Thymus (tissue), 14 donors: ENCODE data around the gene KRT86. TPM values are rescaled to one million over a fixed set of nuclear protein-coding genes. Genes with fewer than 3 reads are reported as not detected.

ENCODE experiments used
- DNase-seq, 9 donors: peaks; one replicate each; pipeline ENCODE4 v3.0.0-alpha.2; 2013; ENCODE audit warnings: low spot score in 9 of 9, low read depth in 6 of 9, missing footprints in 1 of 9
- H3K27ac ChIP-seq, 2 donors: one replicate each; pipeline ENCODE4 v1.5.1; 2013; ENCODE audit warnings: control low read depth in 1 of 2, low read depth in 1 of 2, low read length in 1 of 2, mild to moderate bottlenecking in 1 of 2, moderate library complexity in 1 of 2
- H3K27me3 ChIP-seq, 2 donors: one replicate each; pipeline ENCODE4 v1.5.1; 2013; ENCODE audit warnings: low read length in 1 of 2; ENCODE audit not compliant: control insufficient read depth in 2 of 2, insufficient read depth in 1 of 2
- H3K36me3 ChIP-seq, 2 donors: one replicate each; pipeline ENCODE4 v1.5.1; 2013; ENCODE audit warnings: low read length in 1 of 2, mild to moderate bottlenecking in 1 of 2, moderate library complexity in 1 of 2; ENCODE audit not compliant: control insufficient read depth in 2 of 2, insufficient read depth in 2 of 2
- H3K4me1 ChIP-seq, 2 donors: one replicate each; pipeline ENCODE4 v1.5.1; 2013; ENCODE audit warnings: low read length in 2 of 2; ENCODE audit not compliant: control insufficient read depth in 2 of 2, insufficient read depth in 2 of 2
- H3K4me3 ChIP-seq, 2 donors: one replicate each; pipeline ENCODE4 v1.5.1; 2013; ENCODE audit warnings: low read length in 2 of 2, control low read depth in 1 of 2, mild to moderate bottlenecking in 1 of 2
- H3K9me3 ChIP-seq, 2 donors: one replicate each; pipeline ENCODE4 v1.5.1; 2013; ENCODE audit warnings: low read length in 1 of 2, mild to moderate bottlenecking in 1 of 2; ENCODE audit not compliant: control insufficient read depth in 2 of 2, insufficient read depth in 1 of 2
- WGBS: extraction: QIAGEN DNeasy Blood & Tissue Kit; methylation state at CpG from one replicate; pipeline ENCODE4 v1.1.7; 2013; 5-methylcytosine and 5-hydroxymethylcytosine counted together
- long read RNA-seq, 10 donors: transcript quantifications; one replicate each; lab custom pipeline, GENCODE V29; 2026
- polyA plus RNA-seq: library from polyadenylated mRNA; stranded (reverse); fragments of 200-250 nt; gene quantifications from one replicate; pipeline ENCODE4 v1.2.3, GENCODE V29; 2013
- total RNA-seq: library from RNA; stranded (reverse); fragments of 120-200 nt; gene quantifications from one replicate; pipeline ENCODE4 v1.2.4, GENCODE V29; 2013
- donor health status: healthy.

KRT86 gene
- total RNA-seq (0.42 TPM), polyA plus RNA-seq (1.4 TPM)
- long read RNA-seq, donor 1 = 0 reads
- long read RNA-seq, donor 2 = 0 reads
- long read RNA-seq, donor 3 = 0 reads
- long read RNA-seq, donor 4 = 0 reads
- long read RNA-seq, donor 5 = 0 reads
- long read RNA-seq, donor 6 = 0 reads
- long read RNA-seq, donor 7 = 0 reads
- long read RNA-seq, donor 8 = 0 reads
- long read RNA-seq, donor 9, partial matches to known transcripts = 28 of 118 reads
- long read RNA-seq, donor 9, other reads (novel, unspliced or antisense) = 90 of 118 reads
- long read RNA-seq, donor 10 = 0 reads

DNA sequence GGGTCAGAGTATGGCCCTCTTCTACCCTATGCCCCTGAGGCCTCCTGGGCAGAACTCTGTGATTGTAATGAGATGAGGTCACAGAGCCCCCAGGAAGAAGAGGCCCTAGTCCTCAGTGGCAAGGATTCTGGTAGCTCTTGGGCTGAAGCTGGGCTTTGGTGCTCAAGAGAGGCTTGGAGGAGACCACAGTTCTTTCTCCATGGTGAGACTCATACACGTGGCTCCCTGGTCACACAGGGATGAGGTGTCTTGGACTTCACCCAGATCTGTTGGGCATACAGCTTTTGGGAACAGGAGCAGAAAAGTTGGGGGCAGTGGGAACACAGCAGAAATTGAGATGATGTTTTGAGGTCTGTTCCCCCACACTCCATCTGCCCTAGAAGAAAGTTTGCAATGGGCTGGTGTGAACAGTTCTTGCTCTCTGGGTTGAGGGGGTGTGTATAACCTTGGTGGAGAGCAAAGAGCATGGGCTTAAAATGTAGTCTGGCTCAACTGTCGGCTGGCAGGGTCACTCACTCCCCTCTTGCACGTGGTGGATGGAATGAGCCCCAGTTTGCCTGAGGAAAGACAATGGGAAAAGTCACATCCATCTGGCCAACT is at the start of gene KRT86:
TSS of gene KRT86 (plus strand) at position 125 of the 600 bp plus-strand sequence. CDS start 27,272 bp downstream, outside the sequence.
- Histone ChIP-seq H3K4me3 (no peak within 1 kb of the TSS), H3K36me3 (no peaks in the 10 kb centered on the region), H3K27ac (no peak within 1 kb of the TSS), H3K4me1 (peaks cover 0 to 5% of the 10 kb centered on the region in 2 donors), H3K27me3 (peaks cover 2 to 49% of the 10 kb centered on the region in 2 donors), H3K9me3 (no peaks in the 10 kb centered on the region)
- no peak for DNase-seq
- 88% methylated on average over 3 of the region's 3 CpGs for WGBS

DNA sequence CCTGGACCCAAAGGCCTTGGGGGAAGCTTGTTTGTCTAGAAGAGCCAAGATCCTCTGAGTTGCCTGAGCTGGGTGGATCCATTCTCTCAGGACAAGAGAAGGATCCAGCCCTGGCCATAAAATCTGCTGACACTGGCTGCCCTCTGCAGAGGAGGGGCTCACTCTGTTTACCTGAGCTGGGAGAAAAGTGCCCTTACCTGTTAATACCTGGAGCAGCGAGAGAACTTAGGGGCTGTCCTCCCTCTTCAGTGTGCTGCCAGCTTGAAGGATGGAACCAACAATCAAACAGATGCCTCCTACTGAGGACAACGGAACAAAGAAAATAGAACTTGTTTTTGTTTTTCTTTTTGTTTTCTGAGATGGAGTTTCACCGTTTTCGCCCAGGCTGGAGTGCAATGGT is 48.7 kb upstream of the KRT86 start:
- Histone ChIP-seq H3K36me3 (no peaks in the 10 kb centered on the region), H3K4me3 (no peak overlapping the region), H3K4me1 (no peaks in the 10 kb centered on the region), H3K27me3 (peaks cover 2 to 28% of the 10 kb centered on the region in 2 donors), H3K27ac (no peak overlapping the region), H3K9me3 (no peaks in the 10 kb centered on the region)
- DNase-seq = no peak
- WGBS = 94% methylated on average over 4 of the region's 4 CpGs

DNA sequence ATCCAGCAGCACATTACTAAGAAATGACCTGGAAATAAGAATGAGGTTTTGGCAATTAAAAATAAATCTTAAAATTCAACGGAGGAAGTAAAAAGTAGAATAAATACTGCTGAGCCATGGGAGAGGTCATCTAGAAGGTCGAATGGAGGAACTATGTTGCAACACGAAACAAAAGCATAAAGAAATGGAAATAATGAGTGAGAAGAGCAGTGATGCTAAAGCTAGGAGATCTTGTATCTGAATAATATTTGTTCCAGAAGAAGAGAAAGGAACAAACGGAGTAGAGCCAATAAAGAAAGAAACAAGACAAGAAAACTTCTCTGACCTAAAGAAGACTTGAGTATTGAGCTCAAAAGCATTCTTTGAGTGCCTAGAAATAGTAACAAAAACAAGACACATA is 48.0 kb upstream of the KRT86 start:
- no peaks in the 10 kb centered on the region for H3K36me3 ChIP-seq
- 79% methylated on average over 4 of the region's 4 CpGs for WGBS
- peaks cover 3 to 35% of the 10 kb centered on the region in 2 donors for H3K27me3 ChIP-seq
- H3K4me1 ChIP-seq = no peaks in the 10 kb centered on the region
- no peaks in the 10 kb centered on the region for H3K9me3 ChIP-seq
- no peak overlapping the region for H3K27ac ChIP-seq
- no peak overlapping the region for H3K4me3 ChIP-seq
- DNase-seq = no peak

DNA sequence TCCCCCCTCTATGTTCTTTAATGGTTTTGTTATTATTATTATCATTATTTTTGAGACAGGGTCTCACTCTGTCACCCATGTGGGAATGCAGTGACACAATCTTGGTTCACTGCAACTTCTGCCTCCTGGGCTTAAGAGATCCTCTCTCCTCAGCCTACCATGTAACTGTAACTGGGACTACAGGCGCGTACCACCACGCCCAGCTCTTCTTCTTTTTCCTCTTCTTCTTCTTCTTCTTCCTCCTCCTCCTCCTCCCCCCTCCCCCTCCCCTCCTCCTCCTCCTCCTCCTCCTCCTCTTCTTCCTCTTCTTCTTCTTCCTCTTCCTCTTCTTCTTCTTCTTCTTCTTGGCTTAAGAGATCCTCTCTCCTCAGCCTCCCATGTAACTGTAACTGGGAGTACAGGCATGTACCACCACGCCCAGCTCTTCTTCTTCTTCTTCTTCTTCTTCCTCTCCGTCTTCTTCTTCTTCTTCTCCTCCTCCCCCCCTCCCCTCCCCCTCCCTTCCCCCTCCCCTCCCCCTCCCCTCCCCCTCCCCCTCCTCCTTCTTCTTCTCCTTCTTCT is 46.8 kb upstream of the KRT86 start:
- no peak overlapping the region for H3K4me3 ChIP-seq
- peaks cover 3 to 40% of the 10 kb centered on the region in 2 donors for H3K27me3 ChIP-seq
- H3K4me1 ChIP-seq = no peaks in the 10 kb centered on the region
- no peaks in the 10 kb centered on the region for H3K9me3 ChIP-seq
- H3K36me3 ChIP-seq = no peaks in the 10 kb centered on the region
- no peak overlapping the region for H3K27ac ChIP-seq
- 91% methylated on average over 5 of the region's 5 CpGs for WGBS
- DNase-seq = no peak

DNA sequence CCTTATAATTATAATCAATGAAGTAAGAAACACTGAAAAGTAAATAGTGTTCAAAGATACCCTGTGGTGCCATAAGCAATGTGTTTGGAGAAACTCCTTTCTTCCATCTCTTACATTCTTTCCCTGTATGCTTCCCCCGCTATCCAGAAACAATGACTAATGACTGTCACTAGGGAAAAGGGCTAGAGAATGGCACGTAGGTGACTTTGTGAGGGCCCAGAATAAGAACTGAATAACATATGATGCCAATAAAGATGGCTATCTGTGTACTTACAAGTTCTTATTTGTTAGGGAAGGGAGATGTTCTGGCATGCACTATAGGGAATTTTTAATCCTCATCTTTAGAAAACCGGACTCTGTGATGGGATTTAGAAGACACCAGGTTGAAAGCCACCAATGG is 46.1 kb upstream of the KRT86 start:
- Histone ChIP-seq H3K4me1 (no peaks in the 10 kb centered on the region), H3K36me3 (no peaks in the 10 kb centered on the region), H3K9me3 (no peaks in the 10 kb centered on the region), H3K27ac (no peak overlapping the region), H3K27me3 (peaks cover 9 to 42% of the 10 kb centered on the region in 2 donors), H3K4me3 (no peak overlapping the region)
- DNase-seq = no peak
- WGBS = 74% methylated on average over 3 of the region's 3 CpGs

DNA sequence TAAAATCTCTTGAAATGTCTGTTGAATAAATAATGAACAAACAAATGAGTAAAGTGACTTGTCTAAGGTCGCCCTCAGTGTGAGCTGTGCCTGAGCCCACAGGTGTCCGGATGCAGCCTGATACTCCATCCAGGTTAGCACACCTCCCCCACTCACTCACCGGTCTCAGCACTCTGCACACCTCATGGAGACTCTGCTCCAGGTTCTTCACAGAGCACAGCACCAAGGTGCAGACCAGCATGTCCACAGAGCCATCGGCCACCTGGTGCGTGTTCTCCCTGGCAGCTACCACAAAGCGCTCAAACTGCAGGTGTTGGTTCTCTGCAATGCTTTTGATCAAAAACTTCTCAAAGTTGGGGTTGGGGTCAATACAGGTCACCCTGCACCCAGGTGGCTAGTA is 45.5 kb upstream of the KRT86 start:
- Histone ChIP-seq H3K27me3 (peaks cover 15 to 48% of the 10 kb centered on the region in 2 donors), H3K4me1 (no peaks in the 10 kb centered on the region), H3K27ac (no peak overlapping the region), H3K4me3 (no peak overlapping the region), H3K36me3 (no peaks in the 10 kb centered on the region), H3K9me3 (no peaks in the 10 kb centered on the region)
- 91% methylated on average over 6 of the region's 6 CpGs for WGBS
- DNase-seq = no peak

DNA sequence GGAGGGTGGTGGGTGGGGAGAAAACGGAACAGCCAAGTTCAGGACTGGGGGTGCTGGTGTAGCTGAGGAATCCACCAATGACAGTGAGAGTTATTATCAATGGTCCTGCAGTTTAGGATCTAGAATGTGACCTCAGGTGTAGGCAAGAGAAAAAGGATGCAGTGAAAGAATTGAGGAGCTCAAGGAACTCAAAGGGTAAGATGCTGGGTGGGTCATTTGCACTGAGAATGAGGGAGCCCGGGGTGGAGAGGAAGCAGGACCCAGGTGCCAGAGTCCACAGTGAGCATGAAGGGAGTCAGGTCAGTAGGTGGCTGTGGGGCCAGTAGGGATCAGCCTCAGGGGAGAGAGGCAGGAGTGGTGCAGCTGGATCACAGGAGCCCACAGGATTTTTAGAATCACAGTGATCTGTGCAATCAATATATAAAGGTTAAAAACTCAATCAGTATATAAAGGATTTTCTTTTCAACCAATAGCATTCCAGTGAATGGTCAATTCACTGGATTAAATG is 44.6 kb upstream of the KRT86 start:
- no peak for DNase-seq
- peaks cover 18 to 58% of the 10 kb centered on the region in 2 donors for H3K27me3 ChIP-seq
- H3K27ac ChIP-seq = no peak overlapping the region
- H3K36me3 ChIP-seq = no peaks in the 10 kb centered on the region
- WGBS = 87% methylated on average over 2 of the region's 2 CpGs
- no peak overlapping the region for H3K4me3 ChIP-seq
- no peaks in the 10 kb centered on the region for H3K9me3 ChIP-seq
- no peaks in the 10 kb centered on the region for H3K4me1 ChIP-seq

DNA sequence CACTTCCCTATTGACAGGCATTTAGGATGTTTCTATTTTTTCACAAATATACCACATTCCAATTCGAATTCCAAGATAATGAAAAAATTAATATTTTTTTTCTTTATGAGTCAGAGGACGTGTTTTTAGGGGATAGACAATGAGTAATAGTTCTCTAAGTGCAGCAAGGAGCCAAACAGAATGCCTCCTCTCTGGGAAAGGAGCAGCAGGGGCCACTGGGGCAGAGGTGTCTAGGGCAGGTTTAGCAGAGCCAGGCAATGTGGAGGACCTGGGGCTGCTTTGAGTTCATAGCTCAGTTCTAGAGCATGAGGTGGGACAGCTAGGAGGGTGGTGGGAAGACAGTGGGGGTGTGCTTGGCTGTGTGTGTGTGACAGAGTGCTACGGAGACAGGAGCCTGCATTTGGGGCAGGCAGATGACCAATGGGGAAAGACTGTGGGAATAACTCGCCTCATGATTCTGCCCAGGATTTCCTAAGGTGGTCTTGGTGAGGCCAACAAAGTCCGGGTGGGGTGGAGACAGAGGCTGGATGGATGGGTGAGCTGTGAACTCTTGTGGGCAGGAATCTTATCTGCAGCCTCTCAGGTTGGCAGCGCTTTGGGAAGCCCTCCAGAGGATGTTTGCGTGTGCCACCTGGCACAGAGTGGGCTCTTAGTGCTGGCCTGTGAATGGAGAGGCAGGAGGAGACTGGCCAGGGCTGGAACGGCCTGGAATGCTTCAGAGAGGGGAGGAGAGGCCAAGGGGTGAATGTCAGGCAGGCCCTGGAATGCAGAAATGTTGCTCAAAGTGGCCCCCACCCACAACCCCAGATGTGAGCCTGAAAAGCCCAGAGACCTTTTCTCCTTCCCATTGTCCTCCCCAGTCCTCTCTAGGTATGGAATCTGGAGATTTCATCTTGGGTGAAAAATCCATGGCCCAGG is 43.8 kb upstream of the KRT86 start:
- Histone ChIP-seq H3K36me3 (no peaks in the 10 kb centered on the region), H3K27me3 (peaks cover 18 to 64% of the 10 kb centered on the region in 2 donors), H3K9me3 (no peaks in the 10 kb centered on the region), H3K27ac (no peak overlapping the region), H3K4me3 (no peak overlapping the region), H3K4me1 (no peaks in the 10 kb centered on the region)
- 83% methylated on average over 8 of the region's 8 CpGs for WGBS
- no peak for DNase-seq
